ENCODE measurements around the gene RTP1.
"Not testable (repeated sequence)": the region's sequence is repeated elsewhere in the genome, so short reads cannot be mapped to it uniquely, and the experiment has no call there.

Gene RTP1

DNA sequence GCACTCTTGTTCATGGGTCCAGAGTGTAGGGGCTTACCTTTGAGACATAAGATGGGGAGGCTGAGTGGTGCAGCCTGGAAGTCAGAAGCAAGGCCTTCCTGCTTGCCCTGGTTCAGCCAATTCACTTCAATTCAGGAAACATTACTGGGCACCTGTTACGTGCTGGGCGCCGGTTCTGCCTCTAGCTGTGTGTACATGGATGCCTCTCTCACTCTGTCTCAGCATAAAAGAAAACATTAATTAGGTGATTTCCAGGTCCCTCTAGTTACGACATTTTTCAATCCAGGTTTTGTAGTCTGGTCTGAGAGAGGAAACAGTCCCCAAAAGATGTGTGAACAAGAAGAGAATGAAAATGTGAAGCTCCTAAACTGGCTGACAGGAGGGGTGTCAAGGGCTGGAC is 1.2 kb downstream of the RTP1 start:
- TF ChIP-seq, protein P1, sequence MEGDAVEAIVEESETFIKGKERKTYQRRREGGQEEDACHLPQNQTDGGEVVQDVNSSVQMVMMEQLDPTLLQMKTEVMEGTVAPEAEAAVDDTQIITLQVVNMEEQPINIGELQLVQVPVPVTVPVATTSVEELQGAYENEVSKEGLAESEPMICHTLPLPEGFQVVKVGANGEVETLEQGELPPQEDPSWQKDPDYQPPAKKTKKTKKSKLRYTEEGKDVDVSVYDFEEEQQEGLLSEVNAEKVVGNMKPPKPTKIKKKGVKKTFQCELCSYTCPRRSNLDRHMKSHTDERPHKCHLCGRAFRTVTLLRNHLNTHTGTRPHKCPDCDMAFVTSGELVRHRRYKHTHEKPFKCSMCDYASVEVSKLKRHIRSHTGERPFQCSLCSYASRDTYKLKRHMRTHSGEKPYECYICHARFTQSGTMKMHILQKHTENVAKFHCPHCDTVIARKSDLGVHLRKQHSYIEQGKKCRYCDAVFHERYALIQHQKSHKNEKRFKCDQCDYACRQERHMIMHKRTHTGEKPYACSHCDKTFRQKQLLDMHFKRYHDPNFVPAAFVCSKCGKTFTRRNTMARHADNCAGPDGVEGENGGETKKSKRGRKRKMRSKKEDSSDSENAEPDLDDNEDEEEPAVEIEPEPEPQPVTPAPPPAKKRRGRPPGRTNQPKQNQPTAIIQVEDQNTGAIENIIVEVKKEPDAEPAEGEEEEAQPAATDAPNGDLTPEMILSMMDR (IDR thresholded peaks at IDR 0.05; ENCODE audit: extremely low read depth, missing control alignments) = no peak
- peak; percentile 24 for DNase-seq (ENCODE audit: low spot score)

DNA sequence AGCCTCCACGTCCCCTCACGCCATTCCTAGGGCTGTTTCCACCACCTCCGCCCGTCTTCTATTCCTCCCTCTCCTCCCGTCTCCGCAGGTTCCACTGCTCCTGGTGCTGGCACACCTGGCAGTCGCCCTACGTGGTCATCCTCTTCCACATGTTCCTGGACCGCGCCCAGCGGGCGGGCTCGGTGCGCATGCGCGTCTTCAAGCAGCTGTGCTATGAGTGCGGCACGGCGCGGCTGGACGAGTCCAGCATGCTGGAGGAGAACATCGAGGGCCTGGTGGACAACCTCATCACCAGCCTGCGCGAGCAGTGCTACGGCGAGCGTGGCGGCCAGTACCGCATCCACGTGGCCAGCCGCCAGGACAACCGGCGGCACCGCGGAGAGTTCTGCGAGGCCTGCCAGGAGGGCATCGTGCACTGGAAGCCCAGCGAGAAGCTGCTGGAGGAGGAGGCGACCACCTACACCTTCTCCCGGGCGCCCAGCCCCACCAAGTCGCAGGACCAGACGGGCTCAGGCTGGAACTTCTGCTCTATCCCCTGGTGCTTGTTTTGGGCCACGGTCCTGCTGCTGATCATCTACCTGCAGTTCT is 2.3 kb downstream of the RTP1 start:
- not testable (repeated sequence) for DNase-seq (ENCODE audit: low spot score)

DNA sequence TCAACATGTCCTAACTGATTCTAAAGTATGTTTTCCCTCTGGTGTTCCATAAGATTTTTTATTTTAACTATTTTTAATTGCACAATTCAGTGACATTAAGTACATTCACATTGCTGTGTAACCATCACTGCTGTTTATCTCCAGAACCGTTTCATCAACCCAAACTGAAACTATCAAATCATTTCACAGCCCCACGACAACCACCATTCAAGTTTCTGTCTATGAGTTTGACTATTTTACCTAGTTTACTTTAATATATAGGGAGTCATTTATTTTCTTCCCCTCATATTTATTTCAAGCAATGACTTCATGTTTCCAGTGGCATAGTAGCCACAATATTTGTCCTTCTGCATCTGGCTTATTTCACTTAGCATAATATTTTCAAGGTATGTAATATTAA is 8.4 kb downstream of the RTP1 start:
- TF ChIP-seq, protein P1 (IDR thresholded peaks at IDR 0.05; ENCODE audit: extremely low read depth, missing control alignments) = no peak
- no peak for DNase-seq (ENCODE audit: low spot score)

DNA sequence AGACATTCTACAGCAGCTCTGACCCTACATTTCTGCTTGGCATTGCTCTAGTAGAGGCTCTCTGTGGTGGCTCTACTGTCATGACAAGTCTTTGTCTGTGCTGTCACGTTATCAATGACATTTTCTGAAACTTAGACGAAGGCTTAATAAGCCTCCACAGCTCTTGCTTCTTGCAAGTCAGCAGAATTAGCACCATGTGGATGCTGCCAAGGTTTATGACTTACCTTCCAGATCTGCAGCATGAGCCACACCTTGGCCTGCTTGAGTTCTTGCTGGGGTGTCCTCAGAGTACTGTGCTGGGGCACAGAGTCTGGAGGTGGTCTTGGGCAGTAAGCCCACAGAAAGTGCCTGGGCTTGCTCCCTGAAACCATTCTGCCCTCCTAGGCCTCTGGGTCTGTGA is 9.8 kb downstream of the RTP1 start:
- DNase-seq (ENCODE audit: low spot score) = no peak
- TF ChIP-seq, protein P1 (IDR thresholded peaks at IDR 0.05; ENCODE audit: extremely low read depth, missing control alignments) = no peak

DNA sequence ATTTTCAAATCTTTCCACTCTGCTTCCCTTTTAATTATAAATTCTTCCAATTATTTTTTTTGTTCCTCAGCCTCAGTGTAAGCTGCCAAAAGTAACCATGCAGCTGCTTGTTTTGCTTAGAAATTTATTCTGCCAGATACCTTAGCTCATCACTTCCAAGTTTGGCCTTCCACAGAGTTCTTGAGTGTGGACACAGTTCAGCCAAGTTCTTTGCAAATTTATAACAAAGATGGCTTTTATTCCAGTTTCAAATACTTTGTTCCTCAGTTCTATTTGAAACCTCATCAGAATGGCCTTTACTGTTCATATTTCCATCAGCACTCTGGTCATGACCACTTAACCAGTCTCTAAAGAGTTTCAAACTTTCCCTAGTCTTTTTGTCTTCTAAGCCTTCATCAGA is 10.3 kb downstream of the RTP1 start:
- TF ChIP-seq, protein P1 (IDR thresholded peaks at IDR 0.05; ENCODE audit: extremely low read depth, missing control alignments) = no peak
- no peak for DNase-seq (ENCODE audit: low spot score)

DNA sequence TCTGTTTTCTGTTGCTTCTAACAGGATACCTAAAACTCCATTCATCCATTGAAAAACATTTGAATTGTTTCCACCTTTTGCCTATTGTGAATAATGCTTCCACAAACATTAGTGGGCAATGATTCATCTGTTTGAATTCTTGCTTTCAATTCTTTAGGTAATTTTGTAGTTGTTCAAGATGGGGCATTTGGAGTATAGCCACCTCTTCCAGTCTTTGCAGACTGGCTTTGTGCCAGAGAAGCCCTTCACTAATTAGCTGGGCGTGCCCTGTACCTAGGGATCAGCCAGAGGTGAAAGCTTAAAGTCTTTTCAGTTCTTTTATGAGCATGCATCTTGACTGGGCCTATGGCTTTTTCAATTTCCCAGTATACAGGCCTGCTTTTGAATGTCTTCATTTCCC is 10.9 kb downstream of the RTP1 start:
- TF ChIP-seq, protein P1 (IDR thresholded peaks at IDR 0.05; ENCODE audit: extremely low read depth, missing control alignments) = no peak
- DNase-seq (ENCODE audit: low spot score) = no peak

DNA sequence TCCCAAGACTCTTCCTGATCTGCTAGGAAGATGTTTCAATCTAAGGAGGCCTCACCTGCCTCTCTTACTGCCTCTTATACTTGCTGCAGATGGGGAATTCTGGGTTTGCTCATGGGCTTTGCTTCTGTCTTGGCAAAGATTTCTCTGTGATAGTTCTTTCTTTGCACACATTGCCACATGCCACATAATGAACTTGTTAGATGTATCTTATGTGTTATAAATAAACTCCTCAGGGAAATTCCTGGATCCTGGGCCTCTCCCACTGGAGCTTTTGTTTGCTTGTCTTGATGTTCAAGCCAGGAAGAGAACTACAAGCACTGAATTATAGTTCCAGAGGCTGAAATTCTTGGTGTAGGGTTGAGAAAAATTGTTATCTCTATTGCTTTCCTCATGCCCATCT is 12.2 kb downstream of the RTP1 start:
- no peak for DNase-seq (ENCODE audit: low spot score)
- TF ChIP-seq, protein P1 (IDR thresholded peaks at IDR 0.05; ENCODE audit: extremely low read depth, missing control alignments) = no peak

DNA sequence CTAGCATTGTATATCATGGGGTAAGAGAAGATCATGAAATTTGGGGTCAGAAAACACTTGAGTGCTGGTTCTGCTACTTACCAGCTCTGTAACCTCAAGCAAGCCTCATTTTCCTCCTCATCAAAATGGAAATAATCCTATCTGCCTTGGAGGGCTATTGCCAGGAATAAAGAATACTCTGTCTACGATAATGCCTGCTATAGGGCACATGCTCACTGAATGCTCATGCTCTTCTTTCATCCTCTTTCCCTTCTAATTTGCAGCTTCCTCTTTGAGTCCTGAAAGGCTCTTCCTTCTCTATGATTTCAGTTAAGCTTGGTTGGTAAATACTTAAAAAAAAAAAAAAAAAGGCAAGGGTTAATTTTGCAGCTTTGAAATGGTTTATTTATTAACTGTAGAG is 12.8 kb downstream of the RTP1 start:
- TF ChIP-seq, protein P1 (IDR thresholded peaks at IDR 0.05; ENCODE audit: extremely low read depth, missing control alignments) = no peak

More for the DNA sequence above, 12.8 kb downstream of the RTP1 start:
- no peak for DNase-seq (ENCODE audit: low spot score)
